ENCODE results near the gene MUC20. TPM values are rescaled to one million over a fixed set of nuclear protein-coding genes. Genes with fewer than 3 reads are reported as not detected.

MUC20 gene
- total and polyA plus RNA-seq, 2 experiments from 2014 or later, result 0.29 TPM; not detected in 1

- TF ChIP-seq, protein P1, sequence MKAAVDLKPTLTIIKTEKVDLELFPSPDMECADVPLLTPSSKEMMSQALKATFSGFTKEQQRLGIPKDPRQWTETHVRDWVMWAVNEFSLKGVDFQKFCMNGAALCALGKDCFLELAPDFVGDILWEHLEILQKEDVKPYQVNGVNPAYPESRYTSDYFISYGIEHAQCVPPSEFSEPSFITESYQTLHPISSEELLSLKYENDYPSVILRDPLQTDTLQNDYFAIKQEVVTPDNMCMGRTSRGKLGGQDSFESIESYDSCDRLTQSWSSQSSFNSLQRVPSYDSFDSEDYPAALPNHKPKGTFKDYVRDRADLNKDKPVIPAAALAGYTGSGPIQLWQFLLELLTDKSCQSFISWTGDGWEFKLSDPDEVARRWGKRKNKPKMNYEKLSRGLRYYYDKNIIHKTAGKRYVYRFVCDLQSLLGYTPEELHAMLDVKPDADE (IDR thresholded peaks at IDR 0.05), result no peak
- TF ChIP-seq CREB1 (CRISPR knock-in tag; IDR thresholded peaks at IDR 0.05; ENCODE audit: low read depth), result no peak
- TF ChIP-seq ZNF114 (CRISPR knock-in tag; IDR thresholded peaks at IDR 0.05), result no peak
- no peak for TF ChIP-seq EZH2phosphoT487 (IDR thresholded peaks at IDR 0.05; ENCODE audit: unreplicated experiment)
- TF ChIP-seq CTCF (conservative IDR thresholded peaks at IDR 0.05; ENCODE audit: low read depth in 2 of 2), result no peak
- TF ChIP-seq EZH2 (IDR thresholded peaks at IDR 0.05; ENCODE audit: low read depth, unreplicated experiment), result no peak
- TF ChIP-seq ZNF331 (CRISPR knock-in tag; IDR thresholded peaks at IDR 0.05; ENCODE audit: low read depth), result no peak
- TF ChIP-seq, protein P2, sequence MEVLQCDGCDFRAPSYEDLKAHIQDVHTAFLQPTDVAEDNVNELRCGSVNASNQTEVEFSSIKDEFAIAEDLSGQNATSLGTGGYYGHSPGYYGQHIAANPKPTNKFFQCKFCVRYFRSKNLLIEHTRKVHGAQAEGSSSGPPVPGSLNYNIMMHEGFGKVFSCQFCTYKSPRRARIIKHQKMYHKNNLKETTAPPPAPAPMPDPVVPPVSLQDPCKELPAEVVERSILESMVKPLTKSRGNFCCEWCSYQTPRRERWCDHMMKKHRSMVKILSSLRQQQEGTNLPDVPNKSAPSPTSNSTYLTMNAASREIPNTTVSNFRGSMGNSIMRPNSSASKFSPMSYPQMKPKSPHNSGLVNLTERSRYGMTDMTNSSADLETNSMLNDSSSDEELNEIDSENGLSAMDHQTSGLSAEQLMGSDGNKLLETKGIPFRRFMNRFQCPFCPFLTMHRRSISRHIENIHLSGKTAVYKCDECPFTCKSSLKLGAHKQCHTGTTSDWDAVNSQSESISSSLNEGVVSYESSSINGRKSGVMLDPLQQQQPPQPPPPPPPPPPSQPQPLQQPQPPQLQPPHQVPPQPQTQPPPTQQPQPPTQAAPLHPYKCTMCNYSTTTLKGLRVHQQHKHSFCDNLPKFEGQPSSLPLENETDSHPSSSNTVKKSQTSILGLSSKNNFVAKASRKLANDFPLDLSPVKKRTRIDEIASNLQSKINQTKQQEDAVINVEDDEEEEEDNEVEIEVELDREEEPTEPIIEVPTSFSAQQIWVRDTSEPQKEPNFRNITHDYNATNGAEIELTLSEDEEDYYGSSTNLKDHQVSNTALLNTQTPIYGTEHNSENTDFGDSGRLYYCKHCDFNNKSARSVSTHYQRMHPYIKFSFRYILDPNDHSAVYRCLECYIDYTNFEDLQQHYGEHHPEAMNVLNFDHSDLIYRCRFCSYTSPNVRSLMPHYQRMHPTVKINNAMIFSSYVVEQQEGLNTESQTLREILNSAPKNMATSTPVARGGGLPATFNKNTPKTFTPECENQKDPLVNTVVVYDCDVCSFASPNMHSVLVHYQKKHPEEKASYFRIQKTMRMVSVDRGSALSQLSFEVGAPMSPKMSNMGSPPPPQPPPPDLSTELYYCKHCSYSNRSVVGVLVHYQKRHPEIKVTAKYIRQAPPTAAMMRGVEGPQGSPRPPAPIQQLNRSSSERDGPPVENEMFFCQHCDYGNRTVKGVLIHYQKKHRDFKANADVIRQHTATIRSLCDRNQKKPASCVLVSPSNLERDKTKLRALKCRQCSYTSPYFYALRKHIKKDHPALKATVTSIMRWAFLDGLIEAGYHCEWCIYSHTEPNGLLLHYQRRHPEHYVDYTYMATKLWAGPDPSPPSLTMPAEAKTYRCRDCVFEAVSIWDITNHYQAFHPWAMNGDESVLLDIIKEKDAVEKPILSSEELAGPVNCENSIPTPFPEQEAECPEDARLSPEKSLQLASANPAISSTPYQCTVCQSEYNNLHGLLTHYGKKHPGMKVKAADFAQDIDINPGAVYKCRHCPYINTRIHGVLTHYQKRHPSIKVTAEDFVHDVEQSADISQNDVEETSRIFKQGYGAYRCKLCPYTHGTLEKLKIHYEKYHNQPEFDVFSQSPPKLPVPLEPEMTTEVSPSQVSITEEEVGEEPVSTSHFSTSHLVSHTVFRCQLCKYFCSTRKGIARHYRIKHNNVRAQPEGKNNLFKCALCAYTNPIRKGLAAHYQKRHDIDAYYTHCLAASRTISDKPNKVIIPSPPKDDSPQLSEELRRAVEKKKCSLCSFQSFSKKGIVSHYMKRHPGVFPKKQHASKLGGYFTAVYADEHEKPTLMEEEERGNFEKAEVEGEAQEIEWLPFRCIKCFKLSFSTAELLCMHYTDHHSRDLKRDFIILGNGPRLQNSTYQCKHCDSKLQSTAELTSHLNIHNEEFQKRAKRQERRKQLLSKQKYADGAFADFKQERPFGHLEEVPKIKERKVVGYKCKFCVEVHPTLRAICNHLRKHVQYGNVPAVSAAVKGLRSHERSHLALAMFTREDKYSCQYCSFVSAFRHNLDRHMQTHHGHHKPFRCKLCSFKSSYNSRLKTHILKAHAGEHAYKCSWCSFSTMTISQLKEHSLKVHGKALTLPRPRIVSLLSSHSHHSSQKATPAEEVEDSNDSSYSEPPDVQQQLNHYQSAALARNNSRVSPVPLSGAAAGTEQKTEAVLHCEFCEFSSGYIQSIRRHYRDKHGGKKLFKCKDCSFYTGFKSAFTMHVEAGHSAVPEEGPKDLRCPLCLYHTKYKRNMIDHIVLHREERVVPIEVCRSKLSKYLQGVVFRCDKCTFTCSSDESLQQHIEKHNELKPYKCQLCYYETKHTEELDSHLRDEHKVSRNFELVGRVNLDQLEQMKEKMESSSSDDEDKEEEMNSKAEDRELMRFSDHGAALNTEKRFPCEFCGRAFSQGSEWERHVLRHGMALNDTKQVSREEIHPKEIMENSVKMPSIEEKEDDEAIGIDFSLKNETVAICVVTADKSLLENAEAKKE (CRISPR knock-in tag; IDR thresholded peaks at IDR 0.05), result no peak
- no peak for TF ChIP-seq REST (IDR thresholded peaks at IDR 0.05; ENCODE audit: unreplicated experiment)
- TF ChIP-seq NANOG (IDR thresholded peaks at IDR 0.05; ENCODE audit: borderline replicate concordance), result no peak
- TF ChIP-seq JUNB (IDR thresholded peaks at IDR 0.05; ENCODE audit: unreplicated experiment), result no peak
- no peak for ATAC-seq
- H3K27me3 ChIP-seq (ENCODE audit: insufficient read depth), result no peaks in the 10 kb centered on the region
- no peaks in the 10 kb centered on the region for H3F3A ChIP-seq (replicated peaks; ENCODE audit: low read depth)
- no peak overlapping the region for H2AFZ ChIP-seq
- no peak for DNase-seq (ENCODE audit: low spot score)
- no peaks in the 10 kb centered on the region for H3K36me3 Mint-ChIP-seq (ENCODE audit: low read depth)
- no peak overlapping the region for H3K4me2 ChIP-seq
- no peak overlapping the region for H3K4me3 ChIP-seq
- H3K79me2 ChIP-seq (replicated peaks; ENCODE audit: insufficient read depth), result no peaks in the 10 kb centered on the region
- H3K36me3 ChIP-seq (ENCODE audit: insufficient read depth), result no peaks in the 10 kb centered on the region
- no peak overlapping the region for H3K27ac ChIP-seq (ENCODE audit: low read depth)
- peaks cover 15% of the 10 kb centered on the region for H3K4me1 Mint-ChIP-seq
- no peaks in the 10 kb centered on the region for H3K4me1 ChIP-seq (ENCODE audit: insufficient read depth)
- no peaks in the 10 kb centered on the region for H4K20me1 ChIP-seq (replicated peaks; ENCODE audit: insufficient read depth)
- H3K4me3 Mint-ChIP-seq, result no peak overlapping the region
- no peak overlapping the region for H3K27ac Mint-ChIP-seq
- peaks cover 7% of the 10 kb centered on the region for H3K27me3 Mint-ChIP-seq (ENCODE audit: insufficient read depth, low read depth, poor library complexity)
- no peaks in the 10 kb centered on the region; the same call in 2 of the 3 replicates for H3K9me3 Mint-ChIP-seq
- no peaks in the 10 kb centered on the region for H3K9me2 ChIP-seq (ENCODE audit: insufficient read depth)
Measured at GRCh38 chr3:195754141-195754540, 33.4 kb downstream of the MUC20 start.
